ENCODE measurements around the gene PVALEF. TPM values are rescaled to one million over a fixed set of nuclear protein-coding genes. Genes with fewer than 3 reads are reported as not detected.

Gene PVALEF
- total RNA-seq, 1 donor from 2014 or later, result not detected

GRCh38 chr17:81126281-81127132, 38.8 kb upstream of the PVALEF start:
- DNase-seq (ENCODE audit: low spot score, unreplicated experiment), result no peak
- Mint-ChIP-seq H3K27me3 (no peaks in the 10 kb centered on the region), H3K36me3 (ENCODE audit: insufficient read depth) (no peaks in the 10 kb centered on the region), H3K4me3 (ENCODE audit: low read depth) (no peak overlapping the region), H3K27ac (no peak overlapping the region), H3K9me3 (ENCODE audit: low read depth) (no peaks in the 10 kb centered on the region), H3K4me1 (ENCODE audit: low read depth) (no peaks in the 10 kb centered on the region)
- TF ChIP-seq, protein P1, sequence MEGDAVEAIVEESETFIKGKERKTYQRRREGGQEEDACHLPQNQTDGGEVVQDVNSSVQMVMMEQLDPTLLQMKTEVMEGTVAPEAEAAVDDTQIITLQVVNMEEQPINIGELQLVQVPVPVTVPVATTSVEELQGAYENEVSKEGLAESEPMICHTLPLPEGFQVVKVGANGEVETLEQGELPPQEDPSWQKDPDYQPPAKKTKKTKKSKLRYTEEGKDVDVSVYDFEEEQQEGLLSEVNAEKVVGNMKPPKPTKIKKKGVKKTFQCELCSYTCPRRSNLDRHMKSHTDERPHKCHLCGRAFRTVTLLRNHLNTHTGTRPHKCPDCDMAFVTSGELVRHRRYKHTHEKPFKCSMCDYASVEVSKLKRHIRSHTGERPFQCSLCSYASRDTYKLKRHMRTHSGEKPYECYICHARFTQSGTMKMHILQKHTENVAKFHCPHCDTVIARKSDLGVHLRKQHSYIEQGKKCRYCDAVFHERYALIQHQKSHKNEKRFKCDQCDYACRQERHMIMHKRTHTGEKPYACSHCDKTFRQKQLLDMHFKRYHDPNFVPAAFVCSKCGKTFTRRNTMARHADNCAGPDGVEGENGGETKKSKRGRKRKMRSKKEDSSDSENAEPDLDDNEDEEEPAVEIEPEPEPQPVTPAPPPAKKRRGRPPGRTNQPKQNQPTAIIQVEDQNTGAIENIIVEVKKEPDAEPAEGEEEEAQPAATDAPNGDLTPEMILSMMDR (IDR thresholded peaks at IDR 0.05; ENCODE audit: unreplicated experiment), result no peak

- Mint-ChIP-seq H3K4me1 (ENCODE audit: low read depth) (no peaks in the 10 kb centered on the region), H3K4me3 (ENCODE audit: low read depth) (no peak overlapping the region), H3K36me3 (ENCODE audit: insufficient read depth) (no peaks in the 10 kb centered on the region), H3K9me3 (ENCODE audit: low read depth) (no peaks in the 10 kb centered on the region), H3K27ac (no peak overlapping the region), H3K27me3 (no peaks in the 10 kb centered on the region)
- DNase-seq (ENCODE audit: low spot score, unreplicated experiment), result no peak
- TF ChIP-seq, protein P1 (IDR thresholded peaks at IDR 0.05; ENCODE audit: unreplicated experiment), result no peak
Observed at GRCh38 chr17:81127133-81127455, 38.2 kb upstream of the PVALEF start.

DNA sequence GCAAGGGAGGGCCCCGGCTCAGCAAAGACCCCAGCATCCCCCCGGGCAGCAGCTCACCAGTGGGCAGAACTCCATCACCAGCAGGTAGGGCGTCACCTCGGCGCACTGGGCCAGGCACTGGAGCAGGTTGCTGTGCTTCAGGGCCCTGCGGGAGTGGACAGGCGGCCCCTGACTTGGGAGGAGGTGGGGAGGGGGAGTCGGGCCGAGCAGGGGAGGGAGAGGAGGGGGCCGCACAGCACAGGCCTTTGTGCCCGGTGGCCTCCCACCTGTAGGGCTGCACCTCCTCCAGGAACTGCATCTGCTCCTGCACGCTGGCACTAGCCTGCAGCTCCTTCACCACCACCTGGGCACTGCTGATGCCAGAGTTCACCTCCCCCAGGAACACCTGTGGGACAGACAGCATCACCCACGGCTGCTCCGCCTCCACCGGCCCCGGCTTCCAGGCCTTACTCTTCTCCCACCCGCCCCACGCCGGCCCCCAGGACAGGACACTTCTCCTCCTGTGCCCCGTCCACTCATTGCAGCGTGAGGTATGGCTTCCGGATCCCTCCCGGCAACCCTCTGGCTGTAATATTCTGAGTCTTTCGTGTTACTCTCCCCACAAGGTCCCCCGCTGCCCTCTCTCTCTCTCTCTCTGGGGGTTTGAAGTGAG, 37.7 kb upstream of the PVALEF start:
- Mint-ChIP-seq H3K36me3 (ENCODE audit: insufficient read depth) (no peaks in the 10 kb centered on the region), H3K4me3 (ENCODE audit: low read depth) (no peak overlapping the region), H3K27me3 (no peaks in the 10 kb centered on the region), H3K9me3 (ENCODE audit: low read depth) (no peaks in the 10 kb centered on the region), H3K27ac (no peak overlapping the region), H3K4me1 (ENCODE audit: low read depth) (no peaks in the 10 kb centered on the region)
- no peak for DNase-seq (ENCODE audit: low spot score, unreplicated experiment)
- TF ChIP-seq, protein P1 (IDR thresholded peaks at IDR 0.05; ENCODE audit: unreplicated experiment), result no peak

DNA sequence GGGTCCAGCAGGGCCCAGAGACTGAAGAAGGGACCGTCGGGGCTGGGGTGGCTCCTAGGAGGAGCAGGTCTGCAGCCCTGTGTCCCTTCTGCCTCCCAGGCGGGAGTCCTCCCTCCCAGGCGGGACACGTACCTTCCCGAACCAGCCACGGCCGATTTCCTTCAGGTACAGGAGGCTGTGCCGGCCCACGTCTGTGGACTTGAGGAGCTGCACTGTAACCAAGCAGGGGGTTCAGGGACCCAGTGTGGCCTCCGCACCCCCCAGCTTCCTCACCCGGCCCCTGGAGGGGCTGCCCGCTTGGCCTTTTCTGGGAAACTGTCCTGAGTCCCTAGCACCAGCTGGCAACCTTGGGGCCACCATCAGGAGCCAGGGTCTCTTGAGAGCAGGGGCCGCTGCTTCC, 37.0 kb upstream of the PVALEF start:
- TF ChIP-seq, protein P1 (IDR thresholded peaks at IDR 0.05; ENCODE audit: unreplicated experiment), result no peak
- no peak overlapping the region for H3K4me3 Mint-ChIP-seq (ENCODE audit: low read depth)
- no peak overlapping the region for H3K27ac Mint-ChIP-seq
- H3K27me3 Mint-ChIP-seq, result no peaks in the 10 kb centered on the region
- no peak for DNase-seq (ENCODE audit: low spot score, unreplicated experiment)
- H3K4me1 Mint-ChIP-seq (ENCODE audit: low read depth), result no peaks in the 10 kb centered on the region
- no peaks in the 10 kb centered on the region for H3K36me3 Mint-ChIP-seq (ENCODE audit: insufficient read depth)
- no peaks in the 10 kb centered on the region for H3K9me3 Mint-ChIP-seq (ENCODE audit: low read depth)

DNA sequence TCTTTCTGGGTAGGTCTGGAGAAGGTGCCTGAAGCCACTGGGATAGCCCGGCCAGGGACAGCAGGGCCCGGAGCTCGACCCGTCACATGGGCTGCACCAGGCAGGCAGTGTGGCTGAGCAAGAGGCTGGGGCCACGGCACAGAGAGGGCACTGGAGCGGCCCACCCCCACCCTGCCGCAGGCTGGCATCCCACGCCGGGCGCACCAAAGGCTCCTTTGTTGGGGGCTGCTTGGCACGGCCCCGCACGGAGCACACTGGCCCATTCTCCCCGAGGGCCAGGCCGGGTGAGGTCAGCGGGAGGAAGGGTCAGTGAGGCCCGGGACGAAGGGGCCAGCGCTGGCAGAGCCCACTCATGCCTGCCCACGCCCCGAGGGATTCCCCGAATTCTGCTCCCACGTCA, 36.5 kb upstream of the PVALEF start:
- H3K4me1 Mint-ChIP-seq (ENCODE audit: low read depth), result no peaks in the 10 kb centered on the region

More for the DNA sequence above, 36.5 kb upstream of the PVALEF start:
- TF ChIP-seq, protein P1 (IDR thresholded peaks at IDR 0.05; ENCODE audit: unreplicated experiment), result no peak
- no peaks in the 10 kb centered on the region for H3K27me3 Mint-ChIP-seq
- no peaks in the 10 kb centered on the region for H3K9me3 Mint-ChIP-seq (ENCODE audit: low read depth)
- no peak overlapping the region for H3K27ac Mint-ChIP-seq
- no peak for DNase-seq (ENCODE audit: low spot score, unreplicated experiment)
- no peak overlapping the region for H3K4me3 Mint-ChIP-seq (ENCODE audit: low read depth)
- H3K36me3 Mint-ChIP-seq (ENCODE audit: insufficient read depth), result no peaks in the 10 kb centered on the region
